ENCODE measurements around the gene PCSK5. TPM values are rescaled to one million over a fixed set of nuclear protein-coding genes. Genes with fewer than 3 reads are reported as not detected.

The PCSK5 gene
- total RNA-seq, 2 experiments from 2014 or later = 0.76 TPM; not detected in 1

DNA sequence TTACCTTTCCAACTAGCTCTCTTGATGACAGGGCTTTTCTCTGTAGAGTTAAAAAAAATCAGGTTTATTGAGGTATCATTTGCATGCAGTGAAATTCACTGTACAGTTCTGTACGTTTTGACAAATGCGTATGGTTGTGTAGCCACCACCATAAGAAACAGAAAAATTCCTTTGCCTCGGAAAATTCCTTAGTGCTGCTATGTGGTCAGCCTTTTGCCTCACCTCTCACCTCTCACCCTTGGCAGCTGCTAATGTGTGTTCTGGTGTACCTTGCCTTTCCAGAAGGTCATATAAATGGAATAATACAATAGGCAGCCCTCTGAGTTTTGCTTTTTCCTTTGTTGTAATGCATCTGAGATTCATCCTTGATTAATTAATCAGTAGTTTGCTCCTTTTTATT, 28.4 kb downstream of the PCSK5 start:
- Histone ChIP-seq H3K79me2 (ENCODE audit: insufficient read depth, low read depth, low read length) (no peaks in the 10 kb centered on the region), H3K27ac (ENCODE audit: low read depth, low read length, poor library complexity, severe bottlenecking) (no peak overlapping the region), H3K4me2 (ENCODE audit: low read length) (no peak overlapping the region), H4K20me1 (ENCODE audit: insufficient read depth, low read length) (no peaks in the 10 kb centered on the region), H2AFZ (ENCODE audit: low read length) (no peak overlapping the region), H3K4me1 (ENCODE audit: insufficient read depth, low read length, poor library complexity, severe bottlenecking) (no peaks in the 10 kb centered on the region), H3K4me3 (ENCODE audit: low read depth, low read length, poor library complexity, severe bottlenecking) (no peak overlapping the region), H3K9me2 (ENCODE audit: insufficient read depth, low read length) (no peaks in the 10 kb centered on the region), H3K36me3 (ENCODE audit: insufficient read depth, low read length) (no peaks in the 10 kb centered on the region), H3K9me3 (ENCODE audit: low read length) (no peaks in the 10 kb centered on the region)
- TF ChIP-seq, protein P1, sequence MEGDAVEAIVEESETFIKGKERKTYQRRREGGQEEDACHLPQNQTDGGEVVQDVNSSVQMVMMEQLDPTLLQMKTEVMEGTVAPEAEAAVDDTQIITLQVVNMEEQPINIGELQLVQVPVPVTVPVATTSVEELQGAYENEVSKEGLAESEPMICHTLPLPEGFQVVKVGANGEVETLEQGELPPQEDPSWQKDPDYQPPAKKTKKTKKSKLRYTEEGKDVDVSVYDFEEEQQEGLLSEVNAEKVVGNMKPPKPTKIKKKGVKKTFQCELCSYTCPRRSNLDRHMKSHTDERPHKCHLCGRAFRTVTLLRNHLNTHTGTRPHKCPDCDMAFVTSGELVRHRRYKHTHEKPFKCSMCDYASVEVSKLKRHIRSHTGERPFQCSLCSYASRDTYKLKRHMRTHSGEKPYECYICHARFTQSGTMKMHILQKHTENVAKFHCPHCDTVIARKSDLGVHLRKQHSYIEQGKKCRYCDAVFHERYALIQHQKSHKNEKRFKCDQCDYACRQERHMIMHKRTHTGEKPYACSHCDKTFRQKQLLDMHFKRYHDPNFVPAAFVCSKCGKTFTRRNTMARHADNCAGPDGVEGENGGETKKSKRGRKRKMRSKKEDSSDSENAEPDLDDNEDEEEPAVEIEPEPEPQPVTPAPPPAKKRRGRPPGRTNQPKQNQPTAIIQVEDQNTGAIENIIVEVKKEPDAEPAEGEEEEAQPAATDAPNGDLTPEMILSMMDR (conservative IDR thresholded peaks at IDR 0.05; ENCODE audit: low read length) = no peak
- no peak for TF ChIP-seq EZH2phosphoT487 (IDR thresholded peaks at IDR 0.05; ENCODE audit: borderline replicate concordance, low read depth, low read length)
- CTCF ChIA-PET (ENCODE audit: unreplicated experiment) = no interaction called here
- intact Hi-C loops (cut with micrococcal nuclease; ENCODE audit: unreplicated experiment) = no loop called here
- no peak for DNase-seq (ENCODE audit: low spot score)
- no TSS peak for BruUV-seq (replicated peaks)
- POLR2A ChIA-PET = no interaction called here

DNA sequence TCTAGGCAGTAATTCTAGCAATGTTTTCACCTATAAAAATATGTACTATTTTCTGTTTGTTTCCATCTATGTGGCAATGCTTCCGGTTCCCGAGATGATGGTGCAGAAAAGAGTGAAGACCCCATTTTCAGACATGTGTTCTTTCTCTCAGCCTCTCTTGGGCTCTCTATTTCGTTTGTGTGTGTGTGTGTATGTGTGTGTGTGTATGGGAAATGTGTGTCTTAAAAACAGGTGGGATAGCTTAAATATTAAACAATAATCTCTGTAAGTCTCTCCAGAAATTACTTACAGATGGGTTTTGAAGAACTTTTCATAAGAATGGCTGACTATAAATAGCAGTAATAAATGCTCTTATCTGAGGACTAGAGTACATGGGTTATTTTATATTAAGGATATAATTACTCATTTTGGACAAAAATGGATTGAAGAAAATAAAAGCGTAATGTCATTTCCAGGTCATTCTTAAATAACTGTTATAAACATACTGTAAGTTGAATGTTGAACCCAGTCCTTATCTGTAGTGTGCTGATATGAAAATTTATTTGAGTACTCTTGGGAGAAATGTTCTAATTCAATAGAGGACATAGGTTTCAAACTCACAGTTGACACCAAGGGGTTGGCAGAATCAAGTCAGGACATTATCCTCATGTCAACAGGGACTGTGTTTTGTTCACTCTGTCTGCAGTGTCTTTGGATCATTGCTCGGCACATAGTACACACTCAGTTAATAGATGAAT, 31.1 kb downstream of the PCSK5 start:
- no peaks in the 10 kb centered on the region for H3K9me2 ChIP-seq (ENCODE audit: insufficient read depth, low read length)
- BruUV-seq (replicated peaks) = no TSS peak
- H3K36me3 ChIP-seq (ENCODE audit: insufficient read depth, low read length) = no peaks in the 10 kb centered on the region
- H3K4me2 ChIP-seq (ENCODE audit: low read length) = no peak overlapping the region
- H3K79me2 ChIP-seq (ENCODE audit: insufficient read depth, low read depth, low read length) = no peaks in the 10 kb centered on the region
- no peaks in the 10 kb centered on the region for H3K4me1 ChIP-seq (ENCODE audit: insufficient read depth, low read length, poor library complexity, severe bottlenecking)
- TF ChIP-seq, protein P1 (conservative IDR thresholded peaks at IDR 0.05; ENCODE audit: low read length) = no peak
- TF ChIP-seq EZH2phosphoT487 (IDR thresholded peaks at IDR 0.05; ENCODE audit: borderline replicate concordance, low read depth, low read length) = no peak
- no peak for DNase-seq (ENCODE audit: low spot score)
- ChIA-PET POLR2A (interaction anchor here (0.7 kb wide), 2 partner anchors 48 to 523 kb away, joined by 3 read pairs; no protein-coding TSS in a partner anchor), CTCF (ENCODE audit: unreplicated experiment) (no interaction called here)
- no peak overlapping the region for H3K27ac ChIP-seq (ENCODE audit: low read depth, low read length, poor library complexity, severe bottlenecking)
- H2AFZ ChIP-seq (ENCODE audit: low read length) = no peak overlapping the region
- no peaks in the 10 kb centered on the region for H4K20me1 ChIP-seq (ENCODE audit: insufficient read depth, low read length)
- H3K4me3 ChIP-seq (ENCODE audit: low read depth, low read length, poor library complexity, severe bottlenecking) = no peak overlapping the region
- intact Hi-C loops (cut with micrococcal nuclease; ENCODE audit: unreplicated experiment) = no loop called here
- H3K9me3 ChIP-seq (ENCODE audit: low read length) = no peaks in the 10 kb centered on the region

DNA sequence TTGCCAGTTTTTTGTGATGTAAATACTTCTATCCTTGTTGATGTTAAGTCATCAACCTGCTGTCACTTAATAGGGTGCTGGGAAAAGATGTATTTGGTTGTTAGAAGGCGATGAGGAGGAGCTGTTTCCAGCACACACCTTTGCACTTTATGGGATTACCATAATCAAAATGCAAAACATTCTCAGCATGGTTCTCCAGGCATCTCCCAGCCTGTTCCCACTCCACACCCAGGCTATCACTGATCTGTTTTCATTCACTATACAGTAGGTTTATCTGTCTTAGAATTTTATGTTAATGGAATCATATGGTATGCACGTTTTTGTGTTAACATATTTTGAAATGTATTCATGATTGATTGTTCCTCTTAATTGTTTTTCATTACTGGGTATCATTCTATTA, 35.9 kb downstream of the PCSK5 start:
- Histone ChIP-seq H3K4me3 (ENCODE audit: low read depth, low read length, poor library complexity, severe bottlenecking) (no peak overlapping the region), H3K79me2 (ENCODE audit: insufficient read depth, low read depth, low read length) (no peaks in the 10 kb centered on the region), H4K20me1 (ENCODE audit: insufficient read depth, low read length) (no peaks in the 10 kb centered on the region), H3K9me2 (ENCODE audit: insufficient read depth, low read length) (no peaks in the 10 kb centered on the region), H3K4me2 (ENCODE audit: low read length) (no peak overlapping the region), H3K36me3 (ENCODE audit: insufficient read depth, low read length) (no peaks in the 10 kb centered on the region), H3K27ac (ENCODE audit: low read depth, low read length, poor library complexity, severe bottlenecking) (no peak overlapping the region), H3K4me1 (ENCODE audit: insufficient read depth, low read length, poor library complexity, severe bottlenecking) (no peaks in the 10 kb centered on the region), H3K9me3 (ENCODE audit: low read length) (no peaks in the 10 kb centered on the region), H2AFZ (ENCODE audit: low read length) (no peak overlapping the region)
- DNase-seq (ENCODE audit: low spot score) = no peak
- no TSS peak for BruUV-seq (replicated peaks)
- intact Hi-C loops (cut with micrococcal nuclease; ENCODE audit: unreplicated experiment) = no loop called here
- POLR2A ChIA-PET = no interaction called here
- no peak for TF ChIP-seq EZH2phosphoT487 (IDR thresholded peaks at IDR 0.05; ENCODE audit: borderline replicate concordance, low read depth, low read length)
- TF ChIP-seq, protein P1 (conservative IDR thresholded peaks at IDR 0.05; ENCODE audit: low read length) = no peak
- CTCF ChIA-PET (ENCODE audit: unreplicated experiment) = no interaction called here

All from OCI-LY7 (cell line).